ENCODE measurements around the gene DMD.
"Not testable (repeated sequence)": the region's sequence is repeated elsewhere in the genome, so short reads cannot be mapped to it uniquely, and the experiment has no call there.

Gene DMD

GRCh38 chrX:32867781-32868523 is 343.4 kb downstream of the DMD start:
- no peak for DNase-seq

- no peak for DNase-seq
Measured at GRCh38 chrX:32852203-32852602, 359.1 kb downstream of the DMD start.

- no peak for DNase-seq
Measured at GRCh38 chrX:32851556-32851955, 359.8 kb downstream of the DMD start.

- DNase-seq: no peak
Measured at GRCh38 chrX:32847921-32848320, 363.4 kb downstream of the DMD start.

- DNase-seq: no peak
Measured at GRCh38 chrX:32842053-32842452, 369.3 kb downstream of the DMD start.

- no peak for DNase-seq
Measured at GRCh38 chrX:32839781-32840180, 371.6 kb downstream of the DMD start.

- no peak for DNase-seq
Measured at GRCh38 chrX:32825009-32825408, 386.3 kb downstream of the DMD start.

- no peak for DNase-seq
Measured at GRCh38 chrX:32804034-32804433, 407.3 kb downstream of the DMD start.

- no peak for DNase-seq
Measured at GRCh38 chrX:32798990-32799389, 412.4 kb downstream of the DMD start.

GRCh38 chrX:32788936-32789335 is 422.4 kb downstream of the DMD start:
- DNase-seq: no peak

GRCh38 chrX:32780109-32780508 is 431.2 kb downstream of the DMD start:
- no peak for DNase-seq

- no peak for DNase-seq
Measured at GRCh38 chrX:32778965-32779364, 432.4 kb downstream of the DMD start.

- DNase-seq: no peak
Measured at GRCh38 chrX:32774966-32775365, 436.4 kb downstream of the DMD start.

- DNase-seq: no peak
Measured at GRCh38 chrX:32749070-32749469, 462.3 kb downstream of the DMD start.

- no peak for DNase-seq
Measured at GRCh38 chrX:32745323-32745722, 466.0 kb downstream of the DMD start.

GRCh38 chrX:32744921-32745320 is 466.4 kb downstream of the DMD start:
- DNase-seq: no peak

- DNase-seq: no peak
Measured at GRCh38 chrX:32741910-32742309, 469.4 kb downstream of the DMD start.

- DNase-seq: no peak
Measured at GRCh38 chrX:32708542-32708941, 502.8 kb downstream of the DMD start.

GRCh38 chrX:32705385-32705784 is 506.0 kb downstream of the DMD start:
- DNase-seq: not testable (repeated sequence)

GRCh38 chrX:32687379-32687778 is 524.0 kb downstream of the DMD start:
- DNase-seq: no peak

- DNase-seq: no peak
Measured at GRCh38 chrX:32678487-32678886, 532.9 kb downstream of the DMD start.

GRCh38 chrX:32673193-32673592 is 538.2 kb downstream of the DMD start:
- no peak for DNase-seq

- no peak for DNase-seq
Measured at GRCh38 chrX:32662516-32662915, 548.8 kb downstream of the DMD start.

Data from nucleus accumbens (tissue), 56 donors.